ENCODE results near the gene CYP26B1.

- no peak for TF ChIP-seq E2F6 (IDR thresholded peaks at IDR 0.05)
- TF ChIP-seq CTCF (IDR thresholded peaks at IDR 0.05; ENCODE audit: control extremely low read depth in 1 of 3, insufficient read depth in 1 of 3, low read depth in 1 of 3, low read length in 3 of 3) = no peak
- no peak for TF ChIP-seq KDM5A (IDR thresholded peaks at IDR 0.05; ENCODE audit: low read length)
- TF ChIP-seq ZNF274 (IDR thresholded peaks at IDR 0.05; ENCODE audit: borderline replicate concordance, extremely low read depth, low read length) = no peak
- no peak for TF ChIP-seq HDAC2 (IDR thresholded peaks at IDR 0.05; ENCODE audit: borderline replicate concordance in 1 of 2, low read depth in 2 of 2, low read length in 2 of 2)
Measured at GRCh38 chr2:72148003-72148836, 558 bp upstream of the CYP26B1 start.

All from H1 (cell line).